Measurements from ENCODE around the gene CCDC47. TPM values are rescaled to one million over a fixed set of nuclear protein-coding genes. Genes with fewer than 3 reads are reported as not detected.

CCDC47 gene
- total RNA-seq, 1 donor from 2014 or later = 27.6 TPM

Other genes starting within 250 kb of the CCDC47 start
- gene DCAF7, start 223.1 kb downstream of the CCDC47 start, total RNA-seq = 36.1 and 45.8 TPM in 2 replicates
- 22.8 and 32.8 TPM in 2 replicates for gene TACO1, start 172.7 kb downstream of the CCDC47 start, total RNA-seq
- 12.8 and 17.4 TPM in 2 replicates for gene MAP3K3, start 151.2 kb downstream of the CCDC47 start, total RNA-seq
- gene LIMD2, start 73.5 kb downstream of the CCDC47 start, total RNA-seq = 111 and 161 TPM in 2 replicates
- gene STRADA, start 31.8 kb downstream of the CCDC47 start, total RNA-seq = 23.0 and 33.9 TPM in 2 replicates
- 35.0 and 44.6 TPM in 2 replicates for gene DDX42, start 573 bp upstream of the CCDC47 start, total RNA-seq
- gene PSMC5, start 53.8 kb upstream of the CCDC47 start, total RNA-seq = 83.9 and 109 TPM in 2 replicates
- gene FTSJ3, start 54.1 kb upstream of the CCDC47 start, total RNA-seq = 71.7 and 86.2 TPM in 2 replicates
- 95.9 and 135 TPM in 2 replicates for gene SMARCD2, start 69.1 kb upstream of the CCDC47 start, total RNA-seq
- gene CSH2, start 100.1 kb upstream of the CCDC47 start, total RNA-seq = not detected in 2 replicates
- not detected in 2 replicates for gene GH2, start 108.3 kb upstream of the CCDC47 start, total RNA-seq
- not detected in 2 replicates for gene CSH1, start 123.0 kb upstream of the CCDC47 start, total RNA-seq
- not detected in 2 replicates for gene CSHL1, start 137.7 kb upstream of the CCDC47 start, total RNA-seq
- not detected in 2 replicates for gene GH1, start 145.2 kb upstream of the CCDC47 start, total RNA-seq
- gene CD79B, start 158.7 kb upstream of the CCDC47 start, total RNA-seq = not detected in 2 replicates
- gene SCN4A, start 199.3 kb upstream of the CCDC47 start, total RNA-seq = under 0.01 TPM in 1 of 2 replicates, not detected in the other
- gene PRR29, start 224.8 kb upstream of the CCDC47 start, total RNA-seq = 0.14 and 0.17 TPM in 2 replicates
- gene ICAM2, start 247.0 kb upstream of the CCDC47 start, total RNA-seq = 18.4 and 19.9 TPM in 2 replicates

Data from epithelial cell of proximal tubule (primary cell).